Mucosa of gallbladder (tissue), 1 donor: ENCODE data around the gene ANKRD12. TPM values are rescaled to one million over a fixed set of nuclear protein-coding genes. Genes with fewer than 3 reads are reported as not detected.

Source experiments
- DNase-seq: peaks from one replicate; pipeline ENCODE4 v3.0.0-alpha.2; 2020; ENCODE audit warnings: low spot score
- total RNA-seq: library from RNA; stranded (reverse); gene quantifications from one replicate; pipeline ENCODE4 v1.2.1, GENCODE V29; 2021
- donor health status: DM: no; HTN: no; CAD: no.

The ANKRD12 gene
- total RNA-seq, 1 donor from 2014 or later = 62.8 TPM

GRCh38 chr18:9184998-9185613 is 48.5 kb downstream of the ANKRD12 start:
- DNase-seq = no peak

DNA sequence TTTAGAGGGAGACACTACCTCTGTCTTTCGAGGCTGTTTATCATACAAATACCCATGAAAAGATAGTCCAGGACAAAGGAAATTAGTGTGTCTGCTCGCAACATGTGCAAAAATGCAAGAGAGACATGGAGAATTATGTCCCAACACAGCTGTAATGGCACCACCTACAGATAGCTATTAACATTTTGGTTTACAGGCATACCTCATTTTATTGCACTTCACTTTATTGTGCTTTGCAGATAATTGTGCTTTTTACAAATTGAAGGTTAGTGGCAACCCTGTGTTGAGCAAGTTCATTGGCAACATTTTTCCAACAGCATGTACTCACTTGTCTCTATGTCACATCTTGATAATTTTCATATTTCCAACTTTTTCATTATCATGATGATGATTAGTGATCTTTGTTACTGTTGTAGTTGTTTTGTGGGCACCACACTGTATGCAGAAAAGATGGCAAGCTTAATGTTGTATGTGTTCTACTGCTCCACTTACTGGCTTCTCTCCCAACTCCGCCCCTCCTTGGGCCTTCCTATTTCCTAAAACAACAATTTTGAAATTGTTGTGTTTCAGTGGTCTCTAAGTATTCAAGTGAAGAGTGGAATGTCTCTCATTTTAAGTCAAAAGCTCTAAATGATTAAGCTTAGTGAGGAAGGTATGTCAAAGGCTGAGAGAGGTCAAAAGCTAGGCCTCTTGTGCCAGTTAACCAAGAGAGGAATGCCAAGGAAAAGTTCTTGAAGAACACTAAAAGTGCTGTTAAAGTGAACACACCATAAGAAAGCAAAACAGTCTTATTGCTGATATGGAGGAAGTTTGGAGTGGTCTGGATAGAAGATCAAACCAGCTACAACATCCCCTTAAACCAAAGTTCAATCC is 52.0 kb downstream of the ANKRD12 start:
- DNase-seq = no peak

- no peak for DNase-seq
Measured at GRCh38 chr18:9189491-9189890, 52.9 kb downstream of the ANKRD12 start.

DNA sequence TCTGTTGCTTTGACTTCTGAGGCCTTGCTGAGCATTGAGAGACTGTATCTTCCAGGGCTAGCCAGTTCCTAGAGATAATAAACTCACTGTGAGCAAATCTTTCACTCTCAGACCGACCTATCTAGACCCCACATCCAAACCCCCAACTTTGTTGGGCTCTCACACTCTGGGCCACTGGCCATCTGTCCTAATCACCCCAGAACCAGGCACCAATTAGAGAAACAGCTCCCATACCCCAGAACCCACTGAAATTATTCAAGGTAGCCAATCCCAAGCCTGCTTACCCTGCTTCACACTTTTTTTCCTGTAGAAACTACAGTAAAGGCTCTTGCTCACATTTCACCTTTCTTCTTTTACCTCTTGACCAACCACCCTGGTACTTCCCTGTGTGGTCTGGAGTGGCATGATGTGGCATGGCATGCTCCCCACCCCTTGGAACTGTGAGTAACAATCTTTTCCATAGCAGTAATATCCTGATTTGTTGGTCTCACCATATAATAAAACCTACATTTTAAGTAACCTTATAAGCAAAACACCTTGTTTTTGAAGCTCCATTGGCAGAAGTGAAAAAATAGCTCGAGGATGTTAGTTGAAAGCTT is 55.2 kb downstream of the ANKRD12 start:
- no peak for DNase-seq

- no peak for DNase-seq
Measured at GRCh38 chr18:9193031-9193430, 56.5 kb downstream of the ANKRD12 start.

DNA sequence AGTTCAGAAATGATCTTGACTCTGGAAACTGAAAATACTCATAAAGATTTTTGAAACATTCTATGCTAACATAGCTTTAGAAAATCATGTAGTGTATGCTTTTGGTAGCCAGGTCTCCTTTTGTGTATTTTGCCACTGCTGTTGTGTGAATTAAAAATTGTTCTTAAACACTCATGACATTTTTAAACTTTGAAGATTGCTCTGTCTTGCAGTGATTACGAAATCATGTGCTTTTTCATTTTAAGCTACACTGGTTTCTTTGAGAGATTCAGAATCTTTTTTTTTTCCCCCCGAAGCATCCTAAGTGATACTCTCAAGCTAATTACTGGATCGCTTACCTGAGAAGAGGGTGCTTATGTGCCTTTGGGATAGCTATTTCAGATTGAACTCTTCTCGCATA is 60.0 kb downstream of the ANKRD12 start:
- no peak for DNase-seq

DNA sequence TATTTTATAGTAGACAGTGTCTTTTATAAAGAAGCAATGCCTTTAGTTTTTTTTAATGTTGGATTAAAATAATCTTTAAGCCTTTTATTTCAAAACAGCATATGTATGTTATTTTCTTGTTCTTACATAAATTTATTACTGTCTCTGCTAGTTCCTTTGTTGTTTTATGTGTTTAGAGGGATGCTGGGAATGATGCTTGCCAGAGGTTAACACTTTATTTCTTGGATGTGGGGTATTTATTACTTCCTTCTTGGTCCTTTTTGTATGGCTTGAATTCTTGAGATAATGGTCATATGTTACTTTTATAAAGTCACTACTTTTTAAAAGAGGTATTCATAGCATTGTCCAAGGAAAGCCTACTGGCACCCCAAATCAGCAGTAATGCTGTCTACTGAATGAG is 63.1 kb downstream of the ANKRD12 start:
- DNase-seq = no peak

DNA sequence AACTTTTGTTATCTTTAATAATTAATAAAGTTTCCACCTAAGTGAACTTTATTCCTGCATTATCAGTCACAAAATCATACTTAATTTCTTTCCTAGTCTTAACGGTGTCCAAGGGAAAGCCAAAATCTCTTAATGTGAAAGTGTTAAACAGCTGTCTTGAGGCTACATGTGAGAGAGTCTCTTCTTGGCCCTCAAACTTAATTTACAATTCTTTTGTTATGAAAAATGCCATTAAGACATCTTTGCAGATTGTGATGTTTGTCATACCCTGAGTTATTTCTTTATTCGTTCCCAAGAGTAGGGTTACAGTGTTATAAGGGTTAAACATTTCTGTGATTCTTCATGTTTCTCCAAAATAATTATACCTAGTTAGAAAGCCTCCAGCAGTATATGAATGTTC is 64.6 kb downstream of the ANKRD12 start:
- no peak for DNase-seq

GRCh38 chr18:9204659-9205058 is 68.1 kb downstream of the ANKRD12 start:
- no peak for DNase-seq

DNA sequence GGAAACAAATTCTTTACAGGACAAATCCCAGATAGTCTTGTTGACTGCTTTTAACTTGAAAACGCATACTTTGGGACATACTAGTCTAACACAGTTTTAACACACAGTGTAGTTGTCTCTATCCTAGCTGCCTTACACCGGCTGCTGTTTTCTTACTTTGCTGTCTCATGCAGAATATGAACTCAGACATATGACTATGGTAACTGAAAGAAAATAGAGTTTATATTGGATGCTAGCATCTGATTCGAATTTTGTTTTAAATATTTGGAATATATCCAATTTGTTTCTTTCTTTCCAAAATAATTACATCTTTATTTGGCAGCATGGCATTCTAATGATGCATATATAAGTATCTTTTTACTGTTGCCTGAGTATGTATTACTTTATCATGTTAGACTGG is 69.8 kb downstream of the ANKRD12 start:
- DNase-seq = no peak

GRCh38 chr18:9209279-9209678 is 72.7 kb downstream of the ANKRD12 start:
- DNase-seq = no peak

GRCh38 chr18:9210966-9211365 is 74.4 kb downstream of the ANKRD12 start:
- no peak for DNase-seq

- no peak for DNase-seq
Measured at GRCh38 chr18:9211955-9212354, 75.4 kb downstream of the ANKRD12 start.

GRCh38 chr18:9215221-9215933 is 78.8 kb downstream of the ANKRD12 start:
- no peak for DNase-seq

GRCh38 chr18:9216459-9216858 is 79.9 kb downstream of the ANKRD12 start:
- DNase-seq = no peak

DNA sequence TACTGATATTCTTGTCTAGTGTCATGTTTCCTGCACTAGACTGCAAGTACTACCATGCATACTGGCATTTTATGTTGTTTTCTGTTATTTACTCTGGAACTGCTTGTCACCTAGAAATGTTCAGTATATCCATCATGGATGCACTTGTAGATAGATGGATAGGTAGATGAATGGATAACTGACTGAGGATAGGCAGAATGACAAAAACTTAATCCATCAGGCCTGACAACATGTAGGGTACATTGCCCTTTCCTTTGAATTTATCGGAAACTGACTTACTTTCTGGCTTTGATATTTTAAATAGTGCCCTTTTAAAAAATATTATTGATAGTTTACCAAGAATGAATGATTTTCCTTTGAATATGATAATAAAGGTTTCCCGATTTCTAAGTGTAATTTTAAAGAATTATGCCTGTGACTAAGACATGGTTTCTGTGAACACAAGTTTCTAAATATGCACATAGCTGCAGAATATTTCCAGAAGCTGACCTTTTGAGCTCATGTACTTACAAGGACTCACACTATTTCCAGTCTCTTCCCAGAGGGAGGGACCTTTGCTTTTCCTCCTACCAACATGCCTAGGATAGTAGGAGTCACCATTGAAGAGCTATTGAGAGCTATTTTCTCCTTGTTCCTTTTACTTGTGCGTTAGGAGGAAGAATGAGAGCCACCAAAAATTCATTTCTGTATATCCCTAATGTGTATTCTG is 81.3 kb downstream of the ANKRD12 start:
- DNase-seq = no peak

DNA sequence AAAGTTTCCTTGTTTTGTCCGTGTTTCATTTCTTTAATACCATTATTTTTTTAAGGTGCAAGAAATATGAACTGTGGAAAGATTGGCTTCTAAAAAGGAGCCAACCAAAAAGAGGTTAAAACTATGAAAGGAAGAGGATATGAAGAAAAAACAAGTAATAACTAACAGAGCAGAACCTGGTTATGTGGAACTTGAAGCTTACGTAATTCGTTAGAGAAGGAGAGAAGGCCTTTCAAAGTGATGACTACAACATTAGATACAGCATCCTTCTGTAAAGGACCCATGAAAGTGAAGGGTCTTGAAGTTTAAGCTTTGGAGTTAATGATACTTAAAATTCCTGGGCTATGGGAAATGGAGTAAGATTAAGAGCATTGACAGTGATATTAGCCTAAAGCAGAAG is 84.5 kb downstream of the ANKRD12 start:
- no peak for DNase-seq

DNA sequence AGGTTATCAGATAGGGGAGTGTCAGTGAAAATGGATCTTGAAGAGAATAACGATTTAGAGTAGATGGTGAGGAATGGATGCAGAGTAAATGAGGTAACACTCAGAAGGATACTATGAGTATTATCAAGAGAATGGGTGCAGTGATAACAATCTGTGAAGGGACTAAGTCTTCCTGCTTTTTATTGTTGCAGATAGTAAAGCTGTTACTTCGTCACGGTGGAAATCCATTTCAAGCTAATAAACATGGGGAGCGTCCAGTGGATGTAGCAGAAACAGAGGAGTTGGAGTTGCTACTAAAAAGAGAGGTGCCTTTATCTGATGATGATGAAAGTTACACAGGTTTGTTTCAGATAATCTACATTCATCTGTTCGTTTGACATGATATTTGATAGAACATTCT is 85.1 kb downstream of the ANKRD12 start:
- no peak for DNase-seq

- DNase-seq = no peak
Measured at GRCh38 chr18:9223356-9223755, 86.8 kb downstream of the ANKRD12 start.

GRCh38 chr18:9226463-9226862 is 89.9 kb downstream of the ANKRD12 start:
- no peak for DNase-seq

DNA sequence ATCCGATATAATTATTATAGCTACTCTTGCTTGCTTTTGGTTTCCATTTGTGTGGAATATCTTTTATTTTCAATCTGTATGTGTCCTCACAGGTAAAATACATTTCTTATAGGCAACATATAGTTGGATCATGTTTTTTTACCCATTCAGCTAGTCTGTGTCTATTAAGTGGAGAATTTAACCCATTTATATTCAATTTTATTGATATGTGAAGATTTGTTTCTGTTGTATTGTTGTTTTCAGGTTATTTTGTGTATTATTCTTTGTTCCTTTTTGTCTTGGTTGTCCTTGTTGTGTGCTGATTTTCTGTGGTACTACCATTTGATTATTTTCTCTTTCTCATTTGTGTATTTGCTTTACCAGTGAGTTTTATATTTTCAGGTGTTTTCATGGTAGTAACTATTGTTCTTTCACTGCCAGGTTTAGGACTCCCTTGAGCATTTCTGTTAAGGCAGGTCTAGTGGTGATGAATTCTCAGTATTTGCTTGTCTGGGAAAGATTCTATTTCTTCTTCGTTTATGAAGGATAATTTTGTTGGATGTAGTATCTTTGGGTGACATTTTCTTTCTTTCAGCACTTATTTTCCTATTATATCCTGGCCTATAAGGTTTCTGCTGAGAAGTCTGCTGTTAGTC is 95.4 kb downstream of the ANKRD12 start:
- DNase-seq = no peak
